Astrocyte (in vitro differentiated cells and primary cell): ENCODE data around the gene DGKH.

Experiments
- EZH2 ChIP-seq: IDR thresholded peaks from 2 replicates; pipeline ENCODE4 v1.6.1; 2012; ENCODE audit warnings: mild to moderate bottlenecking, low read length, inconsistent platforms; ENCODE audit not compliant: insufficient read depth
- TF ChIP-seq, protein P1 (sequence below): IDR thresholded peaks from 2 replicates; pipeline ENCODE4 v1.5.1; 2011; ENCODE audit warnings: low read depth, mild to moderate bottlenecking, inconsistent platforms, low read length, moderate library complexity; ENCODE audit not compliant: insufficient read depth

DNA sequence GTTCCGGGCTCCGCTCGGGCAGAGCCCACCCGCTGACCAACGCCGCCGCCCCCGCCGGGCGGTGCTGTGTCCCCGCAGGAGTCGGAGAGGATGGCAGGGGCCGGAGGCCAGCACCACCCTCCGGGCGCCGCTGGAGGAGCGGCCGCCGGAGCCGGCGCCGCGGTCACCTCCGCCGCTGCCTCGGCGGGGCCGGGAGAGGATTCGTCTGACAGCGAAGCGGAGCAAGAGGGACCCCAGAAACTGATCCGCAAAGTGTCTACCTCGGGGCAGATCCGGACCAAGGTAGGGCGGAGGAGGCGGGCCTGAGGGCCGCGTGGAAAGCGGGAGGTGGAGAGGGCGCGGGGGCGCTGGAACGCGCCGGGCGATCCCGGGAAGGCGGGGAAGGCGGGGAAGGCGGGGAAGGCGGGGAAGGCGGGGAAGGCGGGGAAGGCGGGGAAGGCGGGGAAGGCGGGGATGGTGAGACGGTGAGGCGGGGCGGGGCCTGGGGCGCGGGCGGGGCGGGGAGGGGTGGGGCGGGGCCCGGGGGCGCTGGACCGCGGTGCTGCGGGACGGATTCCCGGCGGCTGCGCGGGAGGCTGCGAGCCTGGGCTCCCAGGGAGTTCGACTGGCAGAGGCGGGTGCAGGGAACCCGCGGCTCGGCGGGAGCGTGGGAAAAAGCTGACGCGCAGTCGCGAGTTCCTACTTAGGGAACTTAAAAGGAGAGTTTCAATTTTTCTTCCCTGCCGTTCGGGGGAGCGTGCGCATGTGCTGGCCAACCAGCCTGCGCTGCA lies 421 bp downstream of the DGKH start:
- TF ChIP-seq, protein P1, sequence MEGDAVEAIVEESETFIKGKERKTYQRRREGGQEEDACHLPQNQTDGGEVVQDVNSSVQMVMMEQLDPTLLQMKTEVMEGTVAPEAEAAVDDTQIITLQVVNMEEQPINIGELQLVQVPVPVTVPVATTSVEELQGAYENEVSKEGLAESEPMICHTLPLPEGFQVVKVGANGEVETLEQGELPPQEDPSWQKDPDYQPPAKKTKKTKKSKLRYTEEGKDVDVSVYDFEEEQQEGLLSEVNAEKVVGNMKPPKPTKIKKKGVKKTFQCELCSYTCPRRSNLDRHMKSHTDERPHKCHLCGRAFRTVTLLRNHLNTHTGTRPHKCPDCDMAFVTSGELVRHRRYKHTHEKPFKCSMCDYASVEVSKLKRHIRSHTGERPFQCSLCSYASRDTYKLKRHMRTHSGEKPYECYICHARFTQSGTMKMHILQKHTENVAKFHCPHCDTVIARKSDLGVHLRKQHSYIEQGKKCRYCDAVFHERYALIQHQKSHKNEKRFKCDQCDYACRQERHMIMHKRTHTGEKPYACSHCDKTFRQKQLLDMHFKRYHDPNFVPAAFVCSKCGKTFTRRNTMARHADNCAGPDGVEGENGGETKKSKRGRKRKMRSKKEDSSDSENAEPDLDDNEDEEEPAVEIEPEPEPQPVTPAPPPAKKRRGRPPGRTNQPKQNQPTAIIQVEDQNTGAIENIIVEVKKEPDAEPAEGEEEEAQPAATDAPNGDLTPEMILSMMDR: no peak
- no peak for TF ChIP-seq EZH2
